ENCODE data around the gene ZACN. TPM values are rescaled to one million over a fixed set of nuclear protein-coding genes. Genes with fewer than 3 reads are reported as not detected.
A peak's percentile ranks its signal among the peaks of the same experiment; 100 is the strongest.

ZACN gene
- total RNA-seq, 2 donors from 2014 or later: not detected

DNA sequence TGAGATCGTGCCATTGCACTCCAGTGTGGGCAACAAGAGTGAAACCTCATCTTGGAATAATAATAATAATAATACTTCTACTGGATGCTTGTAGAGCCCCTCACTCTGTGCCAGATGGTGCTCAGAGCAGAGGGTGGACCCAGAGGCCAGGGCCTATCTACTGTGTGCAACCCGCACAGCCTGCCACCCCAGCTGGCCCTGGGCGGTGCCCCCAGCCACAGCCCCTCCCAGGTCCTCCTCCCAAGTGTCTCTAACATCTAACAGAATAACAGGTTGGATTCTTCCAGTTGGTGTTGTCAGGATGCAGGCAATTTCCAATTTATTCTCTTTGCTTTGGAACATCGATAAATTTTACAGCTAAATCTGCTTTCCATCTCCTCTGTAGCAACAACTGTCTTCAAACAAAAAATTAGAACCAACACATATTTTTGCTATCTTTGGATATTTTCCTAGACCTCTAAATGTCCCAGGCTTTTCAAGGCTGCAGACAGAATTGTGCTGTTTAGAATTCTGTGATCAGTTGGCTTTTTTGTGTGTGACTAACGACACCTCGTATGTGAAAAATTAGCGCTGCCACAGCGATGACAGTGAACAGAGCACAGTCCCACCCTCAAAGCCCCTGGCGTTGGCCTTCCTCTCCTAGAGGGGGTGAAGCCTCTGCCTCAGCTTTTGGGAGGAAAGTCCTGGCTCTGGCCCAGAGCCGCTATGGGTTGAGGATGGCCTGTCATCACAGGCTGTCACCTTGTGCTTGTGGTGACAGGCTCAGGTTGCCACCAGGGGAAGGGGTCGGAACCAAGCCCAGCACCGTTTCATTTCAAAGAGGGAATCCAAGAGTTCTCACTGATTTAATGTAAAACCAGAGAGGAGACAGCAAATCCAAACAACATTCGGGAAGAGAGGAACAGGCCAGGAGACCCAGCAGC is 44.3 kb upstream of the ZACN start:
- intact Hi-C loops (cut with DNase I): no loop called here
- Histone ChIP-seq H3K4me1 (peaks cover 16% of the 10 kb centered on the region), H3K9me3 (no peaks in the 10 kb centered on the region), H3K27me3 (no peaks in the 10 kb centered on the region), H3K27ac (no peak overlapping the region), H3K36me3 (replicated peaks in 1 of 2; ENCODE audit: insufficient read depth in 1 of 2, low read depth in 2 of 2) (peaks cover 0 to 12% of the 10 kb centered on the region in 2 donors), H3K4me3 (no peak overlapping the region)
- DNase-seq (no peak), ATAC-seq (no peak)
- TF ChIP-seq, protein P1, sequence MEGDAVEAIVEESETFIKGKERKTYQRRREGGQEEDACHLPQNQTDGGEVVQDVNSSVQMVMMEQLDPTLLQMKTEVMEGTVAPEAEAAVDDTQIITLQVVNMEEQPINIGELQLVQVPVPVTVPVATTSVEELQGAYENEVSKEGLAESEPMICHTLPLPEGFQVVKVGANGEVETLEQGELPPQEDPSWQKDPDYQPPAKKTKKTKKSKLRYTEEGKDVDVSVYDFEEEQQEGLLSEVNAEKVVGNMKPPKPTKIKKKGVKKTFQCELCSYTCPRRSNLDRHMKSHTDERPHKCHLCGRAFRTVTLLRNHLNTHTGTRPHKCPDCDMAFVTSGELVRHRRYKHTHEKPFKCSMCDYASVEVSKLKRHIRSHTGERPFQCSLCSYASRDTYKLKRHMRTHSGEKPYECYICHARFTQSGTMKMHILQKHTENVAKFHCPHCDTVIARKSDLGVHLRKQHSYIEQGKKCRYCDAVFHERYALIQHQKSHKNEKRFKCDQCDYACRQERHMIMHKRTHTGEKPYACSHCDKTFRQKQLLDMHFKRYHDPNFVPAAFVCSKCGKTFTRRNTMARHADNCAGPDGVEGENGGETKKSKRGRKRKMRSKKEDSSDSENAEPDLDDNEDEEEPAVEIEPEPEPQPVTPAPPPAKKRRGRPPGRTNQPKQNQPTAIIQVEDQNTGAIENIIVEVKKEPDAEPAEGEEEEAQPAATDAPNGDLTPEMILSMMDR (IDR thresholded peaks at IDR 0.05): no peak
- no peak for TF ChIP-seq POLR2A (IDR thresholded peaks at IDR 0.05)
- 80 to 82% methylated on average over 10 to 13 of the region's 13 CpGs for WGBS, 2 donors

DNA sequence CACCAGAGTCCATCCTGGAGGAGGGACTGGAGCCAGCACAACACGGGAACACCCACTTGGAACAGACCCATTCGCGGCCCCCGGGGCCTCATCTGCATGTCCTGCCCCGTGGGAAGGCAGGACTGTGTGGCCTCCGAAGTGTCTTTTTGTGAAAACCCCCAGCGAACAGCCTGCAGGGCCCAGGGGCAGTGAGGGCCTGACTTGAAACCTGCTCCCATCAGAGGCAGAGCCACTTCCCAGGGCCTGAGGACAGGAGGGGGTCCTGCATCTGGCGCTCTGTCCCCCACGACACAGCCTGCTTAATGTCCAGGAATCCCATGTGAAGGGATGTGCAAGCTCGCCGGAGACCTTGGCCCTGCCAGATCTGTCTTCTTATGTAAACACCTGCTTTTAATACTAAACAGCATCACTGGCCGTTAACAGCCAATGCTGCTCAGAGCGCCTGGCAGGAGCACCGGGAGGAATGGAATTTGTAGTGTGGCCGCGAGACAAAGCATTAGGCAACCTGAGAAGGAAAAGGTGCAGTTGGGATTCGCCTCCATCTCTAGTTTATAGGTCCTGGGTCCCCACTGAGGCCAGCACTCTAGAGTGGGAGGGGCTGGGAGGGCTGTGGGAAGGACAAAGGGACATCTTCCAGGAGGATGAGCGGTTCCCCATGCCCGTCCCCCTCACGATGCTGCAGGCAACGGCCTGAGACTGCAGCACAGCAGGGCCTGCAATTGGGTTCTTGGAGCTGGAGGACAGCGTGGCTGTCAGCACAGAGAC is 42.3 kb upstream of the ZACN start:
- intact Hi-C loops (cut with DNase I): no loop called here
- 44 to 49% methylated on average over 16 to 22 of the region's 22 CpGs for WGBS, 2 donors
- Histone ChIP-seq H3K27me3 (no peaks in the 10 kb centered on the region), H3K9me3 (no peaks in the 10 kb centered on the region), H3K27ac (no peak overlapping the region), H3K36me3 (replicated peaks in 1 of 2; ENCODE audit: insufficient read depth in 1 of 2, low read depth in 2 of 2) (peaks cover 6 to 32% of the 10 kb centered on the region in 2 donors), H3K4me1 (peaks cover 16% of the 10 kb centered on the region), H3K4me3 (no peak overlapping the region)
- peak in 1 of 4 donors; percentile 20 for DNase-seq
- ATAC-seq: peak; percentile 15
- TF ChIP-seq POLR2A (IDR thresholded peaks at IDR 0.05): no peak
- TF ChIP-seq, protein P1 (IDR thresholded peaks at IDR 0.05): no peak

DNA sequence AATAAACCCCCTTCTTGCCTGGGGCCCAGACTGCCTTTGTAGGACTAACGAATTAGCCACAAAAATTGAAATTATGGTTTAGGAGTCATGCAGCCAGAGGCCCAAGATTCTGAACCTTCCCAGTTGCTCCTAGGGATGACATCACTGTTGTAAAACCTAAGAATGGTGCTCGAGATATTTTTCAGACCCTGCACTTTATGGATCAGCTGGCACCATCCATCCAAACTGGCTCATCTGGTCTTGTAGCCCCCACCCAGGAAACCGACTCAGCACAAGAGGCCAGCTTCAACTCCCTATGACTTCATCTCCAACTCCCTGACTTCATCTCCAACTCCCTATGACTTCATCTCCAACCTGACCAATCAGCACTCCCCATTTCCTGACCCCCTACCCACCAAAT is 40.9 kb upstream of the ZACN start:
- DNase-seq: no peak
- H3K27ac ChIP-seq: no peak overlapping the region

DNA sequence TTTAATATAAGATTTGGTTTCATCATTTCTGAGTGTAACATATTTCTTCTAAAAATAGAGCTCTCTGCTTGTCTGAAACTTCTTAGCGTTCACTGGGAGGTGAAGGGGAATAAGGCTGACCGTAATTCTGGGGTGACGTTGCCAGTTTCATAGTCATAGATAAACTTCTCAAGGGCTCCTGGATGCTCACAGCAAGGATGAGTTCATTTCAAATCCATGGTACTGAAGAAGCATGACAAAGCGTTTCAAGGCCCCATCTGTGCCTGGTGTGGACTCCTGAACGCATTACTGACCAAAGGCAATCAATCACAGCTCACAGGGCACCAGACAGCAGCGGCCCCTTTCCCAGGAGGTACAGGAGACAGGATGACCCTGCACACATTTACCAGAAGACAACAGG is 39.9 kb upstream of the ZACN start:
- no peak overlapping the region for H3K4me3 ChIP-seq
- TF ChIP-seq, protein P1 (IDR thresholded peaks at IDR 0.05): no peak
- TF ChIP-seq POLR2A (IDR thresholded peaks at IDR 0.05): no peak
- ATAC-seq: no peak
- H3K27me3 ChIP-seq: no peaks in the 10 kb centered on the region
- WGBS, 2 donors: 81 to 83% methylated on average over 6 of the region's 6 CpGs
- no peak overlapping the region for H3K27ac ChIP-seq
- H3K9me3 ChIP-seq: no peaks in the 10 kb centered on the region
- peaks cover 23 to 50% of the 10 kb centered on the region in 2 donors for H3K36me3 ChIP-seq (replicated peaks in 1 of 2; ENCODE audit: insufficient read depth in 1 of 2, low read depth in 2 of 2)
- no peak for DNase-seq
- peaks cover 4% of the 10 kb centered on the region for H3K4me1 ChIP-seq
- intact Hi-C loops (cut with DNase I): no loop called here

More for the DNA sequence above, 40.9 kb upstream of the ZACN start:
- Histone ChIP-seq H3K9me3 (no peaks in the 10 kb centered on the region), H3K4me3 (no peak overlapping the region), H3K36me3 (replicated peaks in 1 of 2; ENCODE audit: insufficient read depth in 1 of 2, low read depth in 2 of 2) (peaks cover 12 to 39% of the 10 kb centered on the region in 2 donors), H3K4me1 (peaks cover 4% of the 10 kb centered on the region), H3K27me3 (no peaks in the 10 kb centered on the region)
- TF ChIP-seq, protein P1 (IDR thresholded peaks at IDR 0.05): no peak
- no peak for TF ChIP-seq POLR2A (IDR thresholded peaks at IDR 0.05)
- ATAC-seq: no peak
- intact Hi-C loops (cut with DNase I): no loop called here
- 85 to 86% methylated on average over 3 of the region's 3 CpGs for WGBS, 2 donors
